Neural cell (in vitro differentiated cells): ENCODE results near the gene RABGAP1L.
A peak's percentile ranks its signal among the peaks of the same experiment; 100 is the strongest.

Experiments
- EP300 ChIP-seq: fragments of 450-650 bp; conservative IDR thresholded peaks from 2 replicates; pipeline ENCODE4 v1.6.1; 2014; ENCODE audit warnings: antibody characterized with exemption, mild to moderate bottlenecking, moderate library complexity; ENCODE audit not compliant: poor library complexity, severe bottlenecking
- EZH2 ChIP-seq: fragments of 200-600, 300-800 bp; shearing (Covaris generic), sonication (generic); IDR thresholded peaks from 2 replicates; pipeline ENCODE4 v1.6.1; 2014; ENCODE audit warnings: antibody characterized with exemption, low read length, borderline replicate concordance, mild to moderate bottlenecking; ENCODE audit not compliant: insufficient read depth, poor library complexity, severe bottlenecking
- MXI1 ChIP-seq: fragments of 450-650 bp; conservative IDR thresholded peaks from 2 replicates; pipeline ENCODE4 v1.6.1; 2014; ENCODE audit warnings: antibody characterized with exemption, mild to moderate bottlenecking; ENCODE audit not compliant: poor library complexity, severe bottlenecking
- POLR2AphosphoS5 ChIP-seq: IDR thresholded peaks from 2 replicates; pipeline ENCODE4 v1.6.1; 2012
- RAD21 ChIP-seq: fragments of 450-650 bp; conservative IDR thresholded peaks from 2 replicates; pipeline ENCODE4 v1.6.1; 2014; ENCODE audit warnings: antibody characterized with exemption, mild to moderate bottlenecking, moderate library complexity
- REST ChIP-seq: IDR thresholded peaks from 2 replicates; pipeline ENCODE4 v1.6.1; 2012; ENCODE audit warnings: borderline replicate concordance
- TAF1 ChIP-seq: IDR thresholded peaks from 2 replicates; pipeline ENCODE4 v1.6.1; 2012; ENCODE audit warnings: low read depth
- TF ChIP-seq, protein P1 (sequence below): fragments of 450-650 bp; IDR thresholded peaks from 2 replicates; pipeline ENCODE4 v1.5.1; 2014; ENCODE audit warnings: antibody characterized with exemption, mild to moderate bottlenecking, moderate library complexity; ENCODE audit not compliant: poor library complexity, severe bottlenecking

- TF ChIP-seq, protein P1, sequence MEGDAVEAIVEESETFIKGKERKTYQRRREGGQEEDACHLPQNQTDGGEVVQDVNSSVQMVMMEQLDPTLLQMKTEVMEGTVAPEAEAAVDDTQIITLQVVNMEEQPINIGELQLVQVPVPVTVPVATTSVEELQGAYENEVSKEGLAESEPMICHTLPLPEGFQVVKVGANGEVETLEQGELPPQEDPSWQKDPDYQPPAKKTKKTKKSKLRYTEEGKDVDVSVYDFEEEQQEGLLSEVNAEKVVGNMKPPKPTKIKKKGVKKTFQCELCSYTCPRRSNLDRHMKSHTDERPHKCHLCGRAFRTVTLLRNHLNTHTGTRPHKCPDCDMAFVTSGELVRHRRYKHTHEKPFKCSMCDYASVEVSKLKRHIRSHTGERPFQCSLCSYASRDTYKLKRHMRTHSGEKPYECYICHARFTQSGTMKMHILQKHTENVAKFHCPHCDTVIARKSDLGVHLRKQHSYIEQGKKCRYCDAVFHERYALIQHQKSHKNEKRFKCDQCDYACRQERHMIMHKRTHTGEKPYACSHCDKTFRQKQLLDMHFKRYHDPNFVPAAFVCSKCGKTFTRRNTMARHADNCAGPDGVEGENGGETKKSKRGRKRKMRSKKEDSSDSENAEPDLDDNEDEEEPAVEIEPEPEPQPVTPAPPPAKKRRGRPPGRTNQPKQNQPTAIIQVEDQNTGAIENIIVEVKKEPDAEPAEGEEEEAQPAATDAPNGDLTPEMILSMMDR: peak; percentile 36
- TF ChIP-seq MXI1: no peak
- no peak for TF ChIP-seq RAD21
- no peak for TF ChIP-seq EZH2
- TF ChIP-seq POLR2AphosphoS5: no peak
- TF ChIP-seq EP300: no peak
- TF ChIP-seq TAF1: no peak
- no peak for TF ChIP-seq REST
Observed at GRCh38 chr1:174114788-174115448, 44.4 kb upstream of the RABGAP1L start.
